K562 (cell line): ENCODE results near the gene RBPJ. TPM values are rescaled to one million over a fixed set of nuclear protein-coding genes. Genes with fewer than 3 reads are reported as not detected.

Source experiments
- ATAC-seq: fragments of 200-7000 bp; cut with Tn5 transposase; 3 replicates; pipeline ENCODE4 v1.9.1; 2020; ENCODE audit warnings: moderate library complexity
- BruUV-seq: library from RNA; stranded (reverse); fragments of 400-500 nt; replicated peaks from 2 replicates; lab custom pipeline; 2021; lab: Mats Ljungman, UMichigan
- CTCF ChIA-PET: fragments of 300-600 bp; formaldehyde crosslinking; extraction: SDS; loops from one replicate; lab custom pipeline; 2021; ENCODE audit warnings: low intra/inter-chr PET ratio; lab: Yijun Ruan, JAX
- POLR2A ChIA-PET: fragments of 300-600, 350-650 bp; sonication (Branson Sonifier 250); formaldehyde crosslinking; extraction: SDS; loops from one replicate; lab custom pipeline; 2021; ENCODE audit warnings: antibody characterized with exemption, inconsistent platforms; lab: Yijun Ruan, JAX
- DNase-seq, 4 experiments: peaks; one replicate each; pipeline versions ENCODE4 v3.0.0 to v3.0.0-alpha.2; 2011 to 2018; ENCODE audit warnings: low spot score in 3 of 4, mixed read lengths in 3 of 4; ENCODE audit errors: extremely low read depth in 1 of 4
- FAIRE-seq: peaks from 2 replicates; lab custom pipeline; 2011; peaks lifted over from hg19 to GRCh38; lab: Jason Lieb, UNC
- H2AFZ ChIP-seq: 2 replicates; pipeline ENCODE4 v1.6.0; 2011; ENCODE audit warnings: low read depth, low read length, control low read depth, inconsistent platforms
- H3K27ac ChIP-seq: fragments of 200-600 bp; 3 replicates; pipeline ENCODE4 v1.8.0; 2011; ENCODE audit warnings: low read depth, mild to moderate bottlenecking, control low read depth, inconsistent platforms, low read length, moderate library complexity, mixed read lengths; ENCODE audit errors: extremely low read depth
- H3K27me3 ChIP-seq, 2 experiments: fragments of 300-600 bp in 1 of 2; 2 replicates in 1 of 2; 3 replicates in 1 of 2; pipeline versions ENCODE4 v1.6.0 to v1.8.0; 2011; ENCODE audit warnings: inconsistent platforms in 2 of 2, low read length in 2 of 2, mild to moderate bottlenecking in 1 of 2, mixed read lengths in 1 of 2, moderate library complexity in 1 of 2; ENCODE audit not compliant: control insufficient read depth in 2 of 2, insufficient read depth in 2 of 2
- H3K36me3 ChIP-seq: fragments of 300-600 bp; 3 replicates; pipeline ENCODE4 v1.8.0; 2011; ENCODE audit warnings: mild to moderate bottlenecking, low read length, inconsistent platforms; ENCODE audit not compliant: control insufficient read depth, insufficient read depth
- H3K4me1 ChIP-seq, 2 experiments: fragments of 200-600 bp in 1 of 2; replicated peaks in 1 of 2; 2 replicates in 1 of 2; 3 replicates in 1 of 2; pipeline versions ENCODE4 v1.5.1 to v1.8.0; 2011; ENCODE audit warnings: inconsistent platforms in 2 of 2, low read length in 2 of 2, mild to moderate bottlenecking in 1 of 2, mixed read lengths in 1 of 2, moderate library complexity in 1 of 2; ENCODE audit not compliant: control insufficient read depth in 2 of 2, insufficient read depth in 2 of 2
- H3K4me2 ChIP-seq: 2 replicates; pipeline ENCODE4 v1.6.1; 2011; ENCODE audit warnings: low read length, control low read depth, inconsistent platforms, mixed read lengths; ENCODE audit not compliant: insufficient read depth
- H3K4me3 ChIP-seq: fragments of 200-600 bp; sonication (generic), shearing (Covaris generic); 2 replicates; pipeline ENCODE4 v1.5.1; 2016; ENCODE audit warnings: control low read depth, inconsistent platforms
- H3K79me2 ChIP-seq: fragments of 200-600 bp; 3 replicates; pipeline ENCODE4 v1.8.0; 2011; ENCODE audit warnings: low read length, inconsistent platforms; ENCODE audit not compliant: control insufficient read depth, insufficient read depth
- H3K9ac ChIP-seq, 2 experiments: 2 replicates each; pipeline versions ENCODE4 v1.6.0 to v1.6.1; 2011; ENCODE audit warnings: low read depth in 2 of 2, low read length in 2 of 2, control low read depth in 1 of 2, inconsistent platforms in 1 of 2, mild to moderate bottlenecking in 1 of 2, mixed read lengths in 1 of 2; ENCODE audit not compliant: insufficient read depth in 1 of 2
- H3K9me1 ChIP-seq: one replicate; pipeline ENCODE4 v1.6.0; 2011; ENCODE audit warnings: inconsistent platforms, mild to moderate bottlenecking, low read length, moderate library complexity; ENCODE audit not compliant: control insufficient read depth, insufficient read depth
- H3K9me3 ChIP-seq: replicated peaks from 2 replicates; pipeline ENCODE4 v1.5.1; 2011; ENCODE audit warnings: low read depth, low read length, inconsistent platforms; ENCODE audit not compliant: control insufficient read depth, insufficient read depth
- H4K20me1 ChIP-seq: replicated peaks from 2 replicates; pipeline ENCODE4 v1.6.1; 2011; ENCODE audit warnings: low read length, inconsistent platforms, mixed read lengths; ENCODE audit not compliant: control insufficient read depth, insufficient read depth
- GTF3C2 ChIP-seq: IDR thresholded peaks from 3 replicates; pipeline ENCODE4 v1.6.1; 2011; ENCODE audit warnings: borderline replicate concordance, mild to moderate bottlenecking, moderate library complexity; ENCODE audit not compliant: insufficient read length; ENCODE audit errors: extremely low read depth
- LCOR ChIP-seq: sonication (generic); formaldehyde crosslinking; IDR thresholded peaks from 2 replicates; pipeline ENCODE4 v1.8.0; 2022; ENCODE audit warnings: mild to moderate bottlenecking, missing genetic modification reagents
- MEIS2 ChIP-seq: fragments of 450-650 bp; IDR thresholded peaks from 2 replicates; pipeline ENCODE4 v1.6.1; 2014; ENCODE audit warnings: mild to moderate bottlenecking; ENCODE audit not compliant: partially characterized antibody
- PBX2 ChIP-seq, 2 experiments: IDR thresholded peaks in 1 of 2; conservative IDR thresholded peaks in 1 of 2; 2 replicates each; pipeline ENCODE4 v1.6.1; 2016; ENCODE audit warnings: low read depth in 2 of 2, mild to moderate bottlenecking in 1 of 2, missing compliant biosample characterization in 1 of 2, missing genetic modification characterization in 1 of 2, moderate library complexity in 1 of 2
- PKNOX1 ChIP-seq: fragments of 450-650 bp; IDR thresholded peaks from 2 replicates; pipeline ENCODE4 v1.6.1; 2016
- THRAP3 ChIP-seq: fragments of 450-650 bp; IDR thresholded peaks from 2 replicates; pipeline ENCODE4 v1.6.1; 2016; ENCODE audit warnings: mild to moderate bottlenecking, inconsistent platforms, borderline replicate concordance
- ZNF431 ChIP-seq: sonication (generic); formaldehyde crosslinking; IDR thresholded peaks from 2 replicates; pipeline ENCODE4 v1.8.0; 2022; ENCODE audit warnings: mild to moderate bottlenecking, missing genetic modification reagents
- ZNF644 ChIP-seq: fragments of 200-800 bp; sonication (Bioruptor generic); IDR thresholded peaks from 2 replicates; pipeline ENCODE4 v1.6.1; 2016; ENCODE audit warnings: low read depth, missing genetic modification characterization, missing compliant biosample characterization
- WGBS: fragments of 100-300 bp; shearing (Covaris generic); methylation state at CpG from one replicate; pipeline ENCODE4 v1.1.6; 2016; ENCODE audit warnings: low coverage, mixed read lengths; ENCODE audit not compliant: insufficient coverage; ENCODE audit errors: missing lambda C conversion rate; 5-methylcytosine and 5-hydroxymethylcytosine counted together
- in situ Hi-C: fragments of 300-500 bp; cut with MboI; formaldehyde crosslinking; loops from 4 replicates; pipeline ENCODE4 v1.15.0; 2018; ENCODE audit warnings: inconsistent platforms, mixed read lengths
- intact Hi-C: fragments of 100-400 bp; cut with micrococcal nuclease; formaldehyde crosslinking; loops from 2 replicates; pipeline ENCODE4 v1.14.2; 2022
- polyA plus RNA-seq, 8 experiments: library from polyadenylated mRNA; depleted of rRNA in 4 of 8; stranded (reverse) in 5 of 8; unstranded in 3 of 8; fragments of >200 nt; fragmentation: Nextera tagmentation in 2 of 8; fragmentation: Illumina TruSeq in 1 of 8; extraction: Ambion mirVana in 2 of 8; extraction: Trizol in 1 of 8; gene quantifications; 2 replicates each; pipeline versions ENCODE4 v1.2.1 to v1.2.3, GENCODE V29; 2011 to 2014; ENCODE audit warnings: inconsistent platforms in 1 of 8, missing spikeins in 1 of 8
- total RNA-seq, 7 experiments: library from RNA; depleted of rRNA in 6 of 7; stranded (reverse); fragments of >200 nt in 6 of 7; fragmentation: Illumina TruSeq in 2 of 7; extraction: Trizol in 2 of 7; gene quantifications; 2 replicates each; pipeline versions ENCODE4 v1.2.1 to v1.2.3, GENCODE V29; 2011 to 2021; ENCODE audit warnings: low replicate concordance in 1 of 7

RBPJ gene
- total and polyA plus RNA-seq, 9 of the 15 experiments (the other 6 are each of a cell fraction or from before 2014, with no cell fraction given) = 17.2 to 49.4 (median 33.8) TPM

- Histone ChIP-seq H3K27me3 (no peaks in the 10 kb centered on the region), H2AFZ (no peak overlapping the region), H4K20me1 (no peaks in the 10 kb centered on the region), H3K4me2 (no peak overlapping the region), H3K79me2 (no peaks in the 10 kb centered on the region), H3K27ac (no peak overlapping the region), H3K9ac (no peak overlapping the region), H3K4me1 (no peaks in the 10 kb centered on the region; a peak in 2 of 5 replicates), H3K9me3 (no peaks in the 10 kb centered on the region), H3K36me3 (no peaks in the 10 kb centered on the region), H3K4me3 (no peak overlapping the region), H3K9me1 (no peaks in the 10 kb centered on the region)
- ChIA-PET CTCF (no interaction called here), POLR2A (no interaction called here)
- in situ Hi-C loops (no loop called here), intact Hi-C loops (no loop called here)
- FAIRE-seq (no peak), DNase-seq (no peak), ATAC-seq (0 out of 3 replicates have a peak, but pooled peaks have one; percentile 27)
- no TSS peak for BruUV-seq
- TF ChIP-seq THRAP3 = no peak
- no peak for TF ChIP-seq ZNF644 (tag)
- TF ChIP-seq MEIS2 = peak; percentile 88
- no peak for TF ChIP-seq LCOR (CRISPR knock-in tag)
- TF ChIP-seq ZNF431 = no peak
- TF ChIP-seq PKNOX1 = peak; percentile 73
- no peak for TF ChIP-seq PBX2 (CRISPR knock-in tag; IDR thresholded peaks at IDR 0.05; ENCODE audit: low read depth)
- TF ChIP-seq PBX2 (tag; conservative IDR thresholded peaks at IDR 0.05; ENCODE audit: low read depth) = peak; percentile 89
- TF ChIP-seq GTF3C2 = no peak
- 28% methylated on average over 6 of the region's 6 CpGs for WGBS
These were observed 13.6 kb upstream of the RBPJ start for GRCh38 chr4:26307037-26307800.
